GM23338 (cell line): ENCODE measurements around the gene LNP1.

Source experiments
- CREB1 ChIP-seq: fragments of 250-450 bp; sonication (Bioruptor Pico); IDR thresholded peaks from 2 replicates; pipeline ENCODE4 v1.5.0; 2020; ENCODE audit warnings: low read depth, mild to moderate bottlenecking, moderate library complexity
- CTCF ChIP-seq, 2 experiments: fragments of 200-600 bp in 1 of 2; sonication (generic) in 1 of 2; conservative IDR thresholded peaks; 2 replicates each; pipeline versions ENCODE4 v1.5.1 to v1.6.1; 2016 to 2017; ENCODE audit warnings: antibody characterized with exemption in 2 of 2, low read depth in 2 of 2, mild to moderate bottlenecking in 2 of 2, moderate library complexity in 1 of 2
- EZH2 ChIP-seq: fragments of 200-600 bp; sonication (generic); IDR thresholded peaks from one replicate; pipeline ENCODE4 v1.8.0; 2017; ENCODE audit warnings: antibody characterized with exemption, mild to moderate bottlenecking, low read depth; ENCODE audit not compliant: unreplicated experiment
- EZH2phosphoT487 ChIP-seq: fragments of 200-600 bp; sonication (generic); IDR thresholded peaks from one replicate; pipeline ENCODE4 v1.8.1; 2018; ENCODE audit warnings: antibody characterized with exemption; ENCODE audit not compliant: unreplicated experiment
- JUNB ChIP-seq: IDR thresholded peaks from one replicate; pipeline ENCODE4 v1.6.1; 2016; ENCODE audit warnings: antibody characterized with exemption; ENCODE audit not compliant: unreplicated experiment
- POLR2AphosphoS5 ChIP-seq: IDR thresholded peaks from 2 replicates; pipeline ENCODE4 v1.6.1; 2016; ENCODE audit warnings: antibody characterized with exemption, low read depth
- REST ChIP-seq: IDR thresholded peaks from one replicate; pipeline ENCODE4 v1.6.1; 2018; ENCODE audit warnings: antibody characterized with exemption; ENCODE audit not compliant: unreplicated experiment
- STAT1 ChIP-seq: IDR thresholded peaks from one replicate; pipeline ENCODE4 v1.6.1; 2016; ENCODE audit warnings: antibody characterized with exemption; ENCODE audit not compliant: unreplicated experiment
- ZNF114 ChIP-seq: fragments of 250-450 bp; sonication (Bioruptor Pico); IDR thresholded peaks from 2 replicates; pipeline ENCODE4 v1.5.0; 2020; ENCODE audit warnings: mild to moderate bottlenecking, moderate library complexity
- ZNF331 ChIP-seq: fragments of 250-450 bp; sonication (Bioruptor Pico); IDR thresholded peaks from 2 replicates; pipeline ENCODE4 v1.5.0; 2020; ENCODE audit warnings: low read depth, mild to moderate bottlenecking, moderate library complexity

- TF ChIP-seq CTCF (conservative IDR thresholded peaks at IDR 0.05; ENCODE audit: low read depth in 2 of 2) (no peak), JUNB (no peak), CREB1 (no peak), REST (no peak), ZNF114 (CRISPR knock-in tag) (no peak), EZH2 (no peak), POLR2AphosphoS5 (no peak), ZNF331 (CRISPR knock-in tag) (no peak), EZH2phosphoT487 (no peak), STAT1 (no peak)
Observed at GRCh38 chr3:100454677-100455076, 53.3 kb downstream of the LNP1 start.
